Measurements from ENCODE around the gene HSF5. TPM values are rescaled to one million over a fixed set of nuclear protein-coding genes. Genes with fewer than 3 reads are reported as not detected.

The HSF5 gene
- total RNA-seq, 1 donor from 2014 or later: 0.05 TPM

DNA sequence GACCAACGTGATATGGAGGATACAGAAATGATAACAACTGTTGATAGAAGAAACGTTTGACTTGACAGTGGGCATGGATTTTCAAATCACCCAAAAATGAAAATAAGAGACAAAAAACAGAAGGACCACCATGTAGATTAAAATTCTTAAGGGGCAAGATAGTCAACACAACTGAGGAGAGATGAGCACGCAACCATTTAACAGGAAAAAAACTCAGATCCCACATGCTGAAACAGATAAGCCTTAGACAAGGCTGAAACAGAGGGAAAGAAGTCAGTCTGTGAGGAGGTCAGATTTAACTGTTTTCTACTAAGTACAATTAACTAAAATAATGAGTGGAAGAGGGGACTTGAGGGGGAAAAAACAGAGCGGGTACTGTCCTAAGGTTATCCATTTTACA is 92.0 kb downstream of the HSF5 start:
- no peak overlapping the region for H3K4me3 Mint-ChIP-seq
- H3K9me3 Mint-ChIP-seq: no peaks in the 10 kb centered on the region
- H3K36me3 Mint-ChIP-seq (ENCODE audit: low read depth): no peaks in the 10 kb centered on the region
- peaks cover 13% of the 10 kb centered on the region for H3K4me1 Mint-ChIP-seq
- no peak overlapping the region for H3K27ac Mint-ChIP-seq (ENCODE audit: unreplicated experiment)
- no peak for DNase-seq (ENCODE audit: low read depth, low spot score)
- no peaks in the 10 kb centered on the region for H3K27me3 Mint-ChIP-seq (ENCODE audit: low read depth)
- TF ChIP-seq, protein P1, sequence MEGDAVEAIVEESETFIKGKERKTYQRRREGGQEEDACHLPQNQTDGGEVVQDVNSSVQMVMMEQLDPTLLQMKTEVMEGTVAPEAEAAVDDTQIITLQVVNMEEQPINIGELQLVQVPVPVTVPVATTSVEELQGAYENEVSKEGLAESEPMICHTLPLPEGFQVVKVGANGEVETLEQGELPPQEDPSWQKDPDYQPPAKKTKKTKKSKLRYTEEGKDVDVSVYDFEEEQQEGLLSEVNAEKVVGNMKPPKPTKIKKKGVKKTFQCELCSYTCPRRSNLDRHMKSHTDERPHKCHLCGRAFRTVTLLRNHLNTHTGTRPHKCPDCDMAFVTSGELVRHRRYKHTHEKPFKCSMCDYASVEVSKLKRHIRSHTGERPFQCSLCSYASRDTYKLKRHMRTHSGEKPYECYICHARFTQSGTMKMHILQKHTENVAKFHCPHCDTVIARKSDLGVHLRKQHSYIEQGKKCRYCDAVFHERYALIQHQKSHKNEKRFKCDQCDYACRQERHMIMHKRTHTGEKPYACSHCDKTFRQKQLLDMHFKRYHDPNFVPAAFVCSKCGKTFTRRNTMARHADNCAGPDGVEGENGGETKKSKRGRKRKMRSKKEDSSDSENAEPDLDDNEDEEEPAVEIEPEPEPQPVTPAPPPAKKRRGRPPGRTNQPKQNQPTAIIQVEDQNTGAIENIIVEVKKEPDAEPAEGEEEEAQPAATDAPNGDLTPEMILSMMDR (conservative IDR thresholded peaks at IDR 0.05): no peak

DNA sequence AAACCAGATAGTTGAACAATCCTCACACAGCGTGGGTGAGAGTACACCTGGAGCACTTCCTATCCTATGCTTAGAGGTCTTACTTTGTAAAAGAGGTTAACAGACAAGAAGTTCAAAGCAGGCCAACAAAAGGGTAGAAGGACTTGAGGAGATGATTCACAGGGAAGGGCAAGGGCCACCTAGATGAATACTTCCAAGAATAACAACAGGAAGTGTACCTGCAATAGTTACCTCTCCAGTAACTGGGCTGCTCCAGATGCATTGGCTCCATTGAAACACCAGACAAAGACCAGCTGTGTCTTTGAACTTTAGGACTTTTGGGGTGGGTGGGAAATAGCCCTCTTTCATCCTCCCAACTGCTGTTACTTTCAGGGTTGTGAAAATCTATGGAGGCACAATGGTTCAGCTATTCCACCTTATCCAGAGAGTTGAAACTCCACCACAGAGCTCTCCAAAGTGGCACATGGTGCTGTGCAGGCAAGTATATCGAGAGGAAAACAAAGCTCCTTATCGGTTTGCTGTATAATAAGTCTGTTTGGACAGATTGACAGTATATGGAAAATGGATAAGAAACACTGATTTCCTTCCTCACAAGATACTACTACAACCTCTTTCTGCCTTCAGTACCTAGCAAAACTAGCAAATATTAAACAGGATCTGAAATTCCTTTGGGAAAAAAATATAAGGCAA is 93.5 kb downstream of the HSF5 start:
- TF ChIP-seq, protein P1 (conservative IDR thresholded peaks at IDR 0.05): no peak
- no peaks in the 10 kb centered on the region for H3K36me3 Mint-ChIP-seq (ENCODE audit: low read depth)

DNA sequence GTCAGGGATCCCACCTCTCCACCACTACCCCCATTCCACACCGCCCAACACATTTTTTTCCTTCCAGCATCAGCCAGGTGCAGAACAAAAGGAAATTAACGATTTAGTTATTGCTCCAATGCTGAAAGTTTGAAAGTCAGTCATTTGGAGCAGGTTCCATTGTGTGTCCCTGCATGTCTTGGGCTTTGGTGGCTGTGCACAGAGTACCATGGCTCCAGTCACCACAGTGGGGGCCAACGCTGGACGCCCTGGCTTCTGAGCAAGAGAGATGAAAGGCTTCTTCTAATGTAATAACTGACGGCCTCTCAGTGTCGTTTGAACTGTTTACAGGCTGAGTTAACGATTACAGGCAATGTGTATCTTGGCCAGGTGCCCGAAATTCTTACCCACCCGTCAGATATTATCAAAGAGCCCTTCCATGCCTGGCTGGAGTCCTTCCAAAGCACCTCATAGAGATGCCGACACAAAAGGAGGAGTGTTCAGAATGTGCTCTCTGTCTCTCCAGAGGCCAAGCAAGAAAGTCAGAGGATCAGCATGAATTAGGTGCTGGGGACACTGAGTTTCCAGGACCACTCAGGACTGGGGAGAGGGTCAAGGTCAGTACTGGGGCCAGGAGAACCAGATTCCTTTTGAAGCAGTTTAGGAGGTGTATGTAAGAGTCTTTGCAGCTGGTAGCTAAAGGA is 96.8 kb downstream of the HSF5 start:
- no peak overlapping the region for H3K4me3 Mint-ChIP-seq
- H3K27me3 Mint-ChIP-seq (ENCODE audit: low read depth): no peaks in the 10 kb centered on the region
- no peaks in the 10 kb centered on the region for H3K36me3 Mint-ChIP-seq (ENCODE audit: low read depth)
- no peaks in the 10 kb centered on the region for H3K9me3 Mint-ChIP-seq
- no peak for DNase-seq (ENCODE audit: low read depth, low spot score)
- no peak overlapping the region for H3K27ac Mint-ChIP-seq (ENCODE audit: unreplicated experiment)
- H3K4me1 Mint-ChIP-seq: peaks cover 20% of the 10 kb centered on the region
- TF ChIP-seq, protein P1 (conservative IDR thresholded peaks at IDR 0.05): no peak

More for the DNA sequence above, 93.5 kb downstream of the HSF5 start:
- Mint-ChIP-seq H3K4me3 (no peak overlapping the region), H3K9me3 (no peaks in the 10 kb centered on the region), H3K27me3 (ENCODE audit: low read depth) (no peaks in the 10 kb centered on the region), H3K4me1 (peaks cover 13% of the 10 kb centered on the region), H3K27ac (ENCODE audit: unreplicated experiment) (no peak overlapping the region)
- DNase-seq (ENCODE audit: low read depth, low spot score): no peak

DNA sequence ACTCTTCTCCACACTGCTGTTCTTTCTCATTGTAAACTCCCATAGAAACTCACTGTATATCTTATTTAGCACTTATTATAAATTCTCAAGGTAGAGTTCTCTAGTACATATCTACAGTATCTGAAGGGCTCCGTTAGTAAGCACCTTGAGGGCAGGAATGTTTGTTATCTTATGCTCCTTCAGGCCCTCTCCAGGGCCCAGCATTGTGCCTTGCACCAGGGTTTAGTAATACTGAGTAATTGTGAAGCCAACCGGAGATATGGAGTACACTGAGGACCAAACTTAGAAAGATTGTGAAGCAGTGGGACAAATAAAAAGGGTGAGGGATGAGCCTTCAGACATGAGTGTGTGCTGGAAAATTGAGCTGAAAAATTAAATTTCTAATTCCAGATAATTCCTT is 97.3 kb downstream of the HSF5 start:
- H3K27ac Mint-ChIP-seq (ENCODE audit: unreplicated experiment): no peak overlapping the region
- no peaks in the 10 kb centered on the region for H3K27me3 Mint-ChIP-seq (ENCODE audit: low read depth)
- peaks cover 14% of the 10 kb centered on the region for H3K4me1 Mint-ChIP-seq
- no peaks in the 10 kb centered on the region for H3K36me3 Mint-ChIP-seq (ENCODE audit: low read depth)
- TF ChIP-seq, protein P1 (conservative IDR thresholded peaks at IDR 0.05): no peak
- H3K4me3 Mint-ChIP-seq: no peak overlapping the region
- no peak for DNase-seq (ENCODE audit: low read depth, low spot score)
- H3K9me3 Mint-ChIP-seq: no peaks in the 10 kb centered on the region

DNA sequence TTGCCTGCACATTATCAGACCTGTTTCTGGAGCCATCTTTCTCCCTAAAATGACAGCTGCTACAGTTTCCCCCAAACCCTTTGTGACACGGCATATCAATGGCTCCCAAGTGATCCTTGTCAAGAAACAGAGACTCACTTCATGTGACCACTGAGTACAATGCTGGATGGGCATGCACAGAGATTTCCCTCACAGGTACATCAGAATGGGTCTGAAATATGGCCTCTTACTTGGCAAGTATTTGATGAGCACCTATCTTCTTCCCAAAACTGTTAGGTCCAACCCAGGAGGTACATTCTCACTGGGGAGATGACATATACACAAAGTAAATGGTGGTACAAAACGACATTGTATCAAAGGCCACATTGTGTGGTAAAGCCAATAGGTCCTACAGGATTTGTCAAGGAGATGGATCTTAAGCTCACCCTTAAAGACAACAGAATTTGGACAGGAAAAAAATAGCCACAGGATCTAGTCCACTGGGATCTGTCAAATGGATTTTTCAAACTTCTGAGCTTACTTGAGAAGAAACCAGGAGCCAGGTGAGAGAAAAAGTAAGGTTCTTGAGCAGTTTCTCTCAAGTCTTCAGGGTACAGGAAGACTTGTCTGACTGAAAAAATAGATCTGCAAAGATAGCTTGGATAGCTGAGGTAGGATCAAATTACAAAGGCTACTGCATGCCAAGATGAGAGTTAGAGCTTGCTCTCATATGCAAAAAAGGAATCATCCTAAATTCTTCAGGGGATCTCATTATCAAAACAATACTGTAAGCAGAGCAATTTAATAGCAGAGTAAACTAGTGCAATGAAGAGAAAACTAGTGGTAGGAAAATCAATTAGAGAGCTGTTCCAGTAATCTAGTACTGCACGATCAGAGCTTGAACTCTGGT is 99.7 kb downstream of the HSF5 start:
- H3K27me3 Mint-ChIP-seq (ENCODE audit: low read depth): no peaks in the 10 kb centered on the region

More for the DNA sequence above, 99.7 kb downstream of the HSF5 start:
- Mint-ChIP-seq H3K4me3 (no peak overlapping the region), H3K36me3 (ENCODE audit: low read depth) (no peaks in the 10 kb centered on the region), H3K9me3 (no peaks in the 10 kb centered on the region), H3K4me1 (peaks cover 25% of the 10 kb centered on the region), H3K27ac (ENCODE audit: unreplicated experiment) (no peak overlapping the region)
- no peak for DNase-seq (ENCODE audit: low read depth, low spot score)
- TF ChIP-seq, protein P1 (conservative IDR thresholded peaks at IDR 0.05): no peak

All from neural crest cell (in vitro differentiated cells).